Measurements from ENCODE around the gene ZNF862.

GRCh38 chr7:149823631-149824199 is 14.5 kb upstream of the ZNF862 start:
- TF ChIP-seq POLR2AphosphoS5 (IDR thresholded peaks at IDR 0.05; ENCODE audit: low read depth, low read length) (no peak), TAF1 (IDR thresholded peaks at IDR 0.05; ENCODE audit: borderline replicate concordance, insufficient read depth, low read length) (no peak), SIN3A (IDR thresholded peaks at IDR 0.05; ENCODE audit: borderline replicate concordance, insufficient read depth, low read length) (no peak)
- TF ChIP-seq, protein P1, sequence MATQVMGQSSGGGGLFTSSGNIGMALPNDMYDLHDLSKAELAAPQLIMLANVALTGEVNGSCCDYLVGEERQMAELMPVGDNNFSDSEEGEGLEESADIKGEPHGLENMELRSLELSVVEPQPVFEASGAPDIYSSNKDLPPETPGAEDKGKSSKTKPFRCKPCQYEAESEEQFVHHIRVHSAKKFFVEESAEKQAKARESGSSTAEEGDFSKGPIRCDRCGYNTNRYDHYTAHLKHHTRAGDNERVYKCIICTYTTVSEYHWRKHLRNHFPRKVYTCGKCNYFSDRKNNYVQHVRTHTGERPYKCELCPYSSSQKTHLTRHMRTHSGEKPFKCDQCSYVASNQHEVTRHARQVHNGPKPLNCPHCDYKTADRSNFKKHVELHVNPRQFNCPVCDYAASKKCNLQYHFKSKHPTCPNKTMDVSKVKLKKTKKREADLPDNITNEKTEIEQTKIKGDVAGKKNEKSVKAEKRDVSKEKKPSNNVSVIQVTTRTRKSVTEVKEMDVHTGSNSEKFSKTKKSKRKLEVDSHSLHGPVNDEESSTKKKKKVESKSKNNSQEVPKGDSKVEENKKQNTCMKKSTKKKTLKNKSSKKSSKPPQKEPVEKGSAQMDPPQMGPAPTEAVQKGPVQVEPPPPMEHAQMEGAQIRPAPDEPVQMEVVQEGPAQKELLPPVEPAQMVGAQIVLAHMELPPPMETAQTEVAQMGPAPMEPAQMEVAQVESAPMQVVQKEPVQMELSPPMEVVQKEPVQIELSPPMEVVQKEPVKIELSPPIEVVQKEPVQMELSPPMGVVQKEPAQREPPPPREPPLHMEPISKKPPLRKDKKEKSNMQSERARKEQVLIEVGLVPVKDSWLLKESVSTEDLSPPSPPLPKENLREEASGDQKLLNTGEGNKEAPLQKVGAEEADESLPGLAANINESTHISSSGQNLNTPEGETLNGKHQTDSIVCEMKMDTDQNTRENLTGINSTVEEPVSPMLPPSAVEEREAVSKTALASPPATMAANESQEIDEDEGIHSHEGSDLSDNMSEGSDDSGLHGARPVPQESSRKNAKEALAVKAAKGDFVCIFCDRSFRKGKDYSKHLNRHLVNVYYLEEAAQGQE (IDR thresholded peaks at IDR 0.05; ENCODE audit: insufficient read depth in 1 of 2, low read depth in 2 of 2, low read length in 2 of 2), result no peak

All from PFSK-1 (cell line).